NCI-H524 treated with DMSO at 0.1 percent for 48 hours (cell line): ENCODE data around the gene MORC3.

Source experiments
- DNase-seq: peaks from one replicate; lab custom pipeline; 2025; lab: John Stamatoyannopoulos, UW

Gene MORC3

GRCh38 chr21:36425286-36425685 is 105.3 kb downstream of the MORC3 start:
- no peak for DNase-seq
